ENCODE data around the gene CPXM2.
"Not testable (repeated sequence)": the region's sequence is repeated elsewhere in the genome, so short reads cannot be mapped to it uniquely, and the experiment has no call there.

Gene CPXM2

DNA sequence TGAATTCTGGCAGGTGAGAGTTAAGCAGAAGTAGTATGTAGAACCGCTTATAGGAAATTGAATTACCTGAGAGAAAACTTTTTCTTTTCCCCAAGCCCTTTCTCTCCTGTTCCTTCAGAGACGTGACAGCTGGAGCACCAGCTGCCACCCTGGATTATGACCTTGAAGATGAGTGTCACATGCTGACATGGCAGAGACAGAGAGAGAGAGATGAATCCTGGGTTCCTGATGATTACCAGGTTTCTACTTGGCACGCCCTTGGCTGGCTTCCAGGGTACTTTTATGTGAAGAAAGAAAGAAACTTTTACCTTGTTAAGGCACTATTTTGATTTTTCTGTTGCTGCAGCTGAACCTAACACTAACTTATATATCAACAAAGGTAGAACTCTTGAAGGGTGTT is 125.6 kb downstream of the CPXM2 start:
- DNase-seq = no peak

DNA sequence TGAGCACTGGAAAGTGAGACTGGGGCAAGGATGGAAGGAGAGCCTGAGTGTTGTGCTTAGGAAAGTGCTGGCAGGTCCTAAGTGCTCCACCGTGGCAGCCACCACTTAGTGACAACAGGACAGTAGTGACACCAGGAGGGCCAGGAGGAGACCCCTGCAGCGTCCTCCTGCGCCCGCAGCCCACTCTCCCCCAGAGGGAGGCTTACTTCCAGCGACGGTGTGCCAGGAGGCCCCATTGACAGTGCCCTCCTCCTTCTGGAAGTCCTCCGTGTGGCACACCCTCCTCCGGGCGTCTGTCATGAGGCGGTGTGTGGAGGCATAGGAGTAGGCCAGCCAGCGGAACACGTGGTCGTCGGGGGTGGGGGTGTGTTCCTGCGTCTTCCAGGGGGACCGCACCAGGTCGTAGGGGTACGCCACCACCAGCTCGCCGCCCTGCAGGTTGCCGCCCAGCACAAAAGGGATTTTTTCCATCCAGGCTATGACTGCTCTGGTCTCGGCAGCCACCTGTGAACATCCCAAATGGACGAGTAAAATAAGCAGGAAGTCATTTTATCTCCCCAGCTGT is 129.9 kb downstream of the CPXM2 start:
- no peak for DNase-seq

GRCh38 chr10:123761038-123761428 is 130.6 kb downstream of the CPXM2 start:
- no peak for DNase-seq

DNA sequence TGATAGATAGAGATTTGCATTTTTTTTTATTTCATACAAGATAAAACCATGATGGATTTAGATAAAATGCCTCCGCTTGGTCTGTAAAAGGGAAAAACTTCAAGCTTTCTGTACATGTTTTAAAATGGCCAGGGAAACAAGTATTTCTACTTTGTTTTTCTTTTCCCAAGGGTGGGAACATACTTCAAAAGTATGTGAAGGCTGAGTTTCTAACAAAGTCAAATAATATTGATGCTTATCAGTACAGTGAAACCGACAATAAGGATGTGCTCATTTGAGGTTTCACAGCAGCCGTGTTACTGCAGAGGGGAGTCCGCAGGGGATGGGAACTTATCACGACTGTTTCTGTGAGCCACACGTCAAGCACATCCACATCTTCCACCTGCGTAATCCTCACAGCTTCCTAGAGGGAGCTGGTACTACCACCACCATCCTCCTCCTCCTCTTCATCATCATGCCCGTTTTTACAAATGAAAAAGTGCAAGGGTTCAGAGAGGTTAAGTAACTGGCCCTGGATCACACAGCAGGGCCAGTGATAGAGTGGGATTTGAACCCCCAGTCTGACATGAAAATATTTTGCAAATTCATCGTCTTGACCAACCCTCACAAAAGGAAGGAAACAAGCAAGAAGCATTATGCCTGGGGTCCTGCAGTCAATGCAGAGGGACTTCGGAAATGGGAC is 131.1 kb downstream of the CPXM2 start:
- DNase-seq = no peak

DNA sequence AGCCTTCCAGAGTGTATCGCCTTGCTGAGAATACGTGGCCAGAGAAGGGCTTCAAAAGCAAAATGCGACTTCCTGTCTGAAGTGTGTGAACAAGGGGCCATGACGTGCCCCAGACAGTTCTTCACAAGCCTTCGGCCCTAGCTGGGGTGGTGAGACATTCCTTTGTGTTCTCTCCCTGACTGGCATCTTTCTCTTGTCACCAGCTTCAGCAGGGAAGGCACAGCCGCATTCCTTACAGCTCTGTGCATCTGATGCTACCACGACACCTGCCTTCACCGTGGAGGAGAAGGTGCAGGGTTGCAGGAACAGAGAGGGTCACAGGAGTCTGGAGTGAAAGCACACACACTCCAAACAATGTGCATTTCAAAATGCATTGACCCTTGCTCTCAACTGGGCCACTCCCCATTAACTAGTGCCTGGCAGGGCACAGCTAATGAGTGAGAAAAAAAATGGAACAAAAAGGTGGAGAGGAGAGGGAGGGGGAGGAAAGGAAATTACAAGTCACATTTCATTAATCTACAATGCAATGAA is 132.0 kb downstream of the CPXM2 start:
- no peak for DNase-seq

- no peak for DNase-seq
These were observed 132.6 kb downstream of the CPXM2 start for GRCh38 chr10:123759041-123759440.

DNA sequence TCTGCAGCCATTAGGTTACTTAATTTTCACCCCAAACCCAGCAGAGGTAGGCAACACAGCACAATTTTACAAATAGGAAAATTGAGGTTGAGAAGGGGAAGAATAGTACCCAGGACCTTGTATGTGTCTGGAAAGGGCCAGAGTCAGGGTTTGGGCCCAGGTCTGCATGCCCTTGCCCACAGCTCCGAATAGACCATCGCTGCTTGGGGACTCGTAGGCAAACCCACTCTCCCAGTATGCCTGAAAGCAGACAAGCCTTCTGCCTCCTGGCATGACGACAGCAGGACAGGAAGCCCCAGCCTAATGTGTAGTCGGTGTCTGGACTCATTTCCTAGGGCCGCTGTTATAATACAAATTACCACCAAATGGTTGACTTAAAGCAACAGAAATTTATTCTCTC is 133.8 kb downstream of the CPXM2 start:
- no peak for DNase-seq

- DNase-seq = no peak
These were observed 136.5 kb downstream of the CPXM2 start for GRCh38 chr10:123755061-123755460.

DNA sequence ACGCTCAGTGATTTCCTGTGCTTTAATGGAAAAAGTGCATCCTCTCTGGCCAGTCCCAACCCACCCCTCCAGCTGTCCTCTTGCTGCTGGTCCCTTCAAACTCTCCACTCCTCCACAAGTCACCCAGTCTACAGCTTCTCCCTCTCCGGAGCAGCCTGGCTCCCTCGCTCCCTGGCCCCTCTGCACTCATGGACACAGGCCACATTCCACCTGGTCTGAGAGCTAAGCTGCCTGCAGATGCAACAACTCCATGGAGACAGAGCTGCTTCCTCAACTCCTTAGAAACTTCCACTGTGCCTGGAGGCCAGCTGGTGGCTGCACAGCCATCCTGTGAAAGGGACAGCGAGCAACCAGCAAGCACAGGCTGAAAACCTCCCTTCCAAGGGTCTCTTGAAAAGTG is 137.5 kb downstream of the CPXM2 start:
- DNase-seq = no peak

DNA sequence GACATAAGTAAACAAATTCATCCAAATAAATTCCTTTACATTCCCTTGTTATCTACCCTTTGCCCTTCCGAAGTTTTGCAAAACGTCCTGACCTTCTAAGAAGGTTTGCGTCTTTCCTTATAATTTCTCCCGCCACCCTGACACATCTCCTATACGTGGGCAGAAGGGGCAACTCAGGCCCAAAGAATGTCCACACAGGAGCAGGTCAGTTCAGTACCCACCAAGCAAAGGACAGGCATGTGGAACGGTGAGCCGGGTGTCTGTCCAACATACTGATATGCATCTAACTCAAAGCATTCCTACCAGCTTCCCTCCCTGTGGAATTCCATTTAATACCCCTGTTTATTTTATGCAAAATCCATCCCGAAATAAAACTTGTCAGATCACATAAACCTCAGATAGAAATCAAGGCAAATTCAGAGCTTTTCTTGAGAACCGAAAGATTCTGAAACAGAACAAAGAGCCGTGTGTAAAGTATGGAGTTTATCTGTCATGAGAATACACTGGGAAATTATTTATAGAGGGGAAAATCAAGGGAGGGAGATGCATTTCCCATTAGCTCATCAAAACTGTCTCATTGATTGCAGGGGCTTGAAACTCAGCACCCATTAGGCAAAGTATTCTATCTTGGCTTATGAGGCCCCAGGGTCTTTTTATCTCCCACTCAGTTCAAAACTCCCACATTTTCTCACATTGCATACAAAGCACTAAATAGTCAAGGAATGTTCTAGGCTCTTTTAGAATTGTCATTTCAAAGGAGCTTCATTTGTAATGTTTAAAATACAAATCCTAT is 140.1 kb downstream of the CPXM2 start:
- no peak for DNase-seq

- no peak for DNase-seq
These were observed 140.7 kb downstream of the CPXM2 start for GRCh38 chr10:123750901-123751300.

DNA sequence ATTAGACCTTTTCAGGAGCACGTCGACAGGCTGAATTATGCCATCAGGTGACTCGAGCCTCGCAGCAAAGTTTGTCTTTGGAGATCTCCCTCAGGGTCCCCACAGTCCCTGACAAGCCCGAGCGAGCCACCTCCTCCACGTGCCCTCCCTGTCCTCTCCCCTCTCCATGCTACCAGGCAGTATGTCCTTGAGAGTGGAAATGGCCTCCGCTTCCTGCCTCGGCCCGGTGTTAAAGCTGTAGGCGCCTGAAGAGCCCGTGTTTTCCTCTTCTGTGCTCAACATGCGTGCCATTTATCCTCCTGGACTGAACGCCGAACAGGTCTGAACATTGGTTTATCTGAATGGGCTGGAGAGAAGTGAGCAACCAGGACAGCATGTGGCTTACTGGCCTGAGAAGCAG is 142.9 kb downstream of the CPXM2 start:
- DNase-seq = no peak

- no peak for DNase-seq
These were observed 144.2 kb downstream of the CPXM2 start for GRCh38 chr10:123747426-123747825.

- DNase-seq = no peak
These were observed 144.7 kb downstream of the CPXM2 start for GRCh38 chr10:123746942-123747341.

GRCh38 chr10:123746520-123746919 is 145.1 kb downstream of the CPXM2 start:
- DNase-seq = no peak

- no peak for DNase-seq
These were observed 145.5 kb downstream of the CPXM2 start for GRCh38 chr10:123746061-123746460.

DNA sequence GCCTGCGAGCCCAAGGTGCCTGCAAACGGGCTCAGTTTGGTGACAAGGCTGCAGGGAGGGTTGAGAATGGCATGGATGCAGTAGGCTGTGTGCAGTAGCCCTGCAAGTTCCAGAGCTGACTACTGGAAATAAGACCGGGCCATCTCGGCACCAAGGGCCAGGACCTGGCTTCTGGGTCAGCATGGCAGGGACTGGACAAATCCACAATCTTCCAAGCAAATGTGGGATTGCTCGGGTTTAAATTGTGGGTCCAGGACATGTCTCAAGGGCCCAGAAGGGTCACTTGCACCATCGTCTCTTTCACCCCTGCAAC is 147.4 kb downstream of the CPXM2 start:
- no peak for DNase-seq

GRCh38 chr10:123743441-123744223 is 148.0 kb downstream of the CPXM2 start:
- DNase-seq = no peak

DNA sequence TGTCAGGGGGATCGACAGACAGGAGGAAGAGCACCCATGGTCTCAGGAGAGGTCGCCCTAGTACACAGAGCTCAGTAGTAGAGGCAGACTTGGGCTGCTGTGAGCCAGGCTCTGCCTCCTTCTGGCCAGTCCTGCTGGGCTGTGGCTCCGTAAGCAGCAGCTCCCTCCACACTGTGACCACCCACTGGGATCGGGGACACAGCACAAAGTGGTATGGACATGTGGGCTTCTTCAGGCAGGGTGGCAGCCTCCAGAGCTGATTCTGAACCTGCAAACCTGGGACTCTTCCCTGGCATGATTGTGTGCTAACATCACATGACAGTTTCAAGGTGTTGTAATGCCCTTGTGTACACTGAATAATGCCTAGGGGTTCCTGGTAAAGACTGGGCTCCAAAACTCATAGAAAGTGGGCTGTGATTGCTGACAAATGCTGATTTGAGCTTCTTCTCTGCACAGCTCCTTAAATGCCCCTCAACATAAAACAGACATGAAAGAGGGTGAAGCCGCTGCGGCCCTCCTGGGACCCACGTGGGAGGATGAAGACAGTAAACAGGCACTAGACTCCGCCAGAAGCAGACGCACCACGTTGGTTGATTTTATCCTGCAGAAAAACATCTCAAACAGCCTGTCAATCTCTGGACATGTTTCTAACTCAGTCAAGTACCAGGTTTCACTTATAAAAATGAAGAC is 148.7 kb downstream of the CPXM2 start:
- no peak for DNase-seq

GRCh38 chr10:123741711-123742110 is 149.9 kb downstream of the CPXM2 start:
- no peak for DNase-seq

DNA sequence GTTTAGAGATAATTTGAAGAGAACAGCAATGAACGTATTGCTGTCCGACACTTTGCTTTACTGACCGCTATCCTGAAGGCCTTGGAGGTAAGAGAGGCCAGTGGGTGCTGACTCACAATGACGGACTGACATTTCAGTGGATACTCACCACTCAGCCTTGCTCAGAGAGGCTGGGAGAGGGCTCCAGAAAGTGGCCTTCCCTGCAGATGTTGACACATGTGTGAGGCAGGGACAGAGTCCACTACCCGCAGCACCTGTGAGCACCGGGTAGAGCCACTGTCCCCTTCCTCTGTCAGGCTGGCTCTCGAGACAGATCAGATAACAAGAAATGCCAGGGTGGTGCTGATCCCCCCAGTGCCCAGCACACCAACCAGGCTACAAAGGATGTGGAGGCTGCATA is 150.5 kb downstream of the CPXM2 start:
- no peak for DNase-seq

DNA sequence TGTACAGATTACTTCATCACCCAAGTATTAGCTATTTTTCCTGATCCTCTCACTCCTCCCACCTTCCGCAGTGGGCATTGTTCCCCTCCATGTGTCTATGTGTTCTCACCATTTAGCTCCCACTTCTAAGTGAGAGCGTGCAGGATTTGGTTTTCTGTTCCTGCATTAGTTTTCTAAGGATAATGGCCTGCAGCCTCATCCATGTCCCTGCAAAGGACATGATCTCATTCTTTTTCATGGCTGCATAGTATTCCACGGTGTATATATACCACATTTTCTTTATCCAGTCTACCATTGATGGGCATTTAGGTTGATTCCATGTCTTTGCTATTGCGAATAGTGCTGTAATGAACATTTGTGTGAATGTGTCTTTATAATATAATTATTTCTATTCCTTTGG is 154.7 kb downstream of the CPXM2 start:
- DNase-seq = not testable (repeated sequence)

DNA sequence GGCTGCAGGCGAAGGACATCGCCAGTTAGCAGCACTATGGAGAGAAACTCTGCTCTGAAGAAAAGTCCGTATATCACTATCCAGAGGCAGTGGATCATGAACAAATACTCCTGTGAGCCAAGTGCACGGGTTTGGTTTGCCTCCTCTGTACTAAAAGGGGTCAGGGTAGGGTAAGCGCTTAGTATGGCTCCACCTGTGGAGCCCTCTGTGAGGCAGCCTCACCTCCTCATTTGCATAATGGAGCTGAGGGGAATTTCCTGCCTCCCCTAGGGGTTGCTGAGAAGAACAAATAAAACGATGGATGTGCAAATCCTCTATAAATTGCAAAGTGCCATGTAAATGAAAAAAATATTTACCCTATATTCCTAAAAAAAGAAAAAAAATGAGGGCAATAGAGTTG is 162.1 kb downstream of the CPXM2 start:
- DNase-seq = no peak

Data from Kasumi-1 (cell line).